SK-N-SH treated with all-trans-retinoic acid at 6 μM for 48 hours (cell line): Measurements from ENCODE around the gene APC2.

ENCODE experiments used
- ATAC-seq: fragments of 200-7000 bp; cut with Tn5 transposase; 3 replicates; pipeline ENCODE4 v1.9.1; 2020; ENCODE audit warnings: mild to moderate bottlenecking, moderate library complexity
- ARNTL ChIP-seq: fragments of 450-650 bp; formaldehyde crosslinking; IDR thresholded peaks from 2 replicates; pipeline ENCODE4 v1.5.0; 2020; ENCODE audit warnings: low read depth, mild to moderate bottlenecking, moderate library complexity, borderline replicate concordance
- CREB5 ChIP-seq: fragments of 250-450 bp; sonication (Bioruptor Pico); IDR thresholded peaks from 2 replicates; pipeline ENCODE4 v1.5.1; 2020; ENCODE audit warnings: low read depth, mild to moderate bottlenecking, moderate library complexity
- ESRRG ChIP-seq: fragments of 250-450 bp; sonication (Bioruptor Pico); IDR thresholded peaks from 2 replicates; pipeline ENCODE4 v1.6.1; 2021; ENCODE audit warnings: mild to moderate bottlenecking
- GLIS3 ChIP-seq: fragments of 250-450 bp; sonication (Bioruptor Pico); IDR thresholded peaks from 2 replicates; pipeline ENCODE4 v1.5.0; 2020; ENCODE audit warnings: mild to moderate bottlenecking, moderate library complexity
- ISL1 ChIP-seq: fragments of 250-450 bp; sonication (Bioruptor Pico); IDR thresholded peaks from 2 replicates; pipeline ENCODE4 v2.1.2; 2022; ENCODE audit warnings: mild to moderate bottlenecking, moderate library complexity
- OSR1 ChIP-seq: fragments of 250-450 bp; sonication (Bioruptor Pico); IDR thresholded peaks from 2 replicates; pipeline ENCODE4 v1.8.0; 2022; ENCODE audit warnings: moderate library complexity, mild to moderate bottlenecking, inconsistent platforms
- POU6F1 ChIP-seq: fragments of 250-450 bp; sonication (Bioruptor Pico); IDR thresholded peaks from 2 replicates; pipeline ENCODE4 v1.8.0; 2021; ENCODE audit warnings: low read depth, mild to moderate bottlenecking, moderate library complexity, borderline replicate concordance
- PPARA ChIP-seq: fragments of 250-450 bp; sonication (Bioruptor Pico); IDR thresholded peaks from 2 replicates; pipeline ENCODE4 v1.5.0; 2020; ENCODE audit warnings: mild to moderate bottlenecking, borderline replicate concordance
- RARB ChIP-seq: fragments of 250-450 bp; sonication (Bioruptor Pico); IDR thresholded peaks from 2 replicates; pipeline ENCODE4 v1.8.0; 2021; ENCODE audit warnings: mild to moderate bottlenecking, moderate library complexity
- TCF4 ChIP-seq: fragments of 250-450 bp; sonication (Bioruptor Pico); IDR thresholded peaks from 2 replicates; pipeline ENCODE4 v1.8.0; 2021; ENCODE audit warnings: mild to moderate bottlenecking, moderate library complexity, borderline replicate concordance
- TOX ChIP-seq: fragments of 250-450 bp; sonication (Bioruptor Pico); IDR thresholded peaks from 2 replicates; pipeline ENCODE4 v1.8.0; 2021; ENCODE audit warnings: mild to moderate bottlenecking, moderate library complexity, borderline replicate concordance
- ZC3H10 ChIP-seq: fragments of 250-450 bp; sonication (Bioruptor Pico); IDR thresholded peaks from 2 replicates; pipeline ENCODE4 v1.5.1; 2021; ENCODE audit warnings: mild to moderate bottlenecking, moderate library complexity
- ZFP30 ChIP-seq: fragments of 450-650 bp; formaldehyde crosslinking; IDR thresholded peaks from 2 replicates; pipeline ENCODE4 v1.5.0; 2022; ENCODE audit warnings: mild to moderate bottlenecking, moderate library complexity
- ZNF565 ChIP-seq: fragments of 450-650 bp; formaldehyde crosslinking; conservative IDR thresholded peaks from 2 replicates; pipeline ENCODE4 v1.5.0; 2020; ENCODE audit warnings: low read depth, mild to moderate bottlenecking, moderate library complexity
- ZNF70 ChIP-seq: fragments of 450-650 bp; formaldehyde crosslinking; IDR thresholded peaks from 2 replicates; pipeline ENCODE4 v1.5.0; 2020; ENCODE audit warnings: mild to moderate bottlenecking, moderate library complexity
- ZNF8 ChIP-seq: fragments of 450-650 bp; formaldehyde crosslinking; IDR thresholded peaks from 2 replicates; pipeline ENCODE4 v1.5.0; 2020; ENCODE audit warnings: mild to moderate bottlenecking, moderate library complexity
- TF ChIP-seq, protein P1 (sequence below): fragments of 250-450 bp; sonication (Bioruptor Pico); IDR thresholded peaks from 2 replicates; pipeline ENCODE4 v1.8.0; 2020; ENCODE audit warnings: mild to moderate bottlenecking, moderate library complexity, borderline replicate concordance
- TF ChIP-seq, protein P2 (sequence below): fragments of 250-450 bp; sonication (Bioruptor Pico); IDR thresholded peaks from 2 replicates; pipeline ENCODE4 v1.5.1; 2021; ENCODE audit warnings: mild to moderate bottlenecking, moderate library complexity
- TF ChIP-seq, protein P3 (sequence below): fragments of 250-450 bp; sonication (Bioruptor Pico); IDR thresholded peaks from 2 replicates; pipeline ENCODE4 v1.5.0; 2020; ENCODE audit warnings: mild to moderate bottlenecking, moderate library complexity

Gene APC2

DNA sequence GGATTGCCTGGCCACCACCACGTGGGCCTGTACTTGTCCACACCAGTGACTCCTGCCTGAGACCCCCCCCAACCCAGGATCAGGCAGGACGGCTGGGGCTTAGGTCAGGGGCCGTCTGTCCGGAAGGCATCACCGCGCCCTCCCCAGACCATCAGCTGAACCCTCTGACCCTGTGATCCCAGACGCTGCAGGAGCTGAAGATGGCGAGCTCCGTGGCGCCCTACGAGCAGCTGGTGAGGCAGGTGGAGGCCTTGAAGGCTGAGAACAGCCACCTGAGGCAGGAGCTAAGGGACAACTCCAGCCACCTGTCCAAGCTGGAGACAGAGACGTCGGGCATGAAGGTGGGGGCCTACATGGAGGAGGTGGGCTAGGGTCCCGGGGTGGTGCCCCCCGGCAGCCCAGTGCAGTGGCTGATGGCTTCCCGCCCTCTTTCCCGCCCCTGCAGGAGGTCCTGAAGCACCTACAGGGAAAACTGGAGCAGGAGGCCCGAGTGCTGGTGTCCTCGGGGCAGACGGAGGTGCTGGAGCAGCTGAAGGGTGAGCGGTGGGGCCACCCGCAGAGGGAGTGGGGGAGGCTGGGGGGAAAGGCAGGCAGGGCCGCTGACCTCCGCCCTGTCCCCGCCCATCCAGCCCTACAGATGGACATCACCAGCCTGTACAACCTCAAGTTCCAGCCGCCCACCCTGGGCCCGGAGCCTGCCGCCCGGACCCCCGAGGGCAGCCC is 3.0 kb downstream of the APC2 start:
- no peak for ATAC-seq
- TF ChIP-seq TOX: no peak
- no peak for TF ChIP-seq ARNTL (CRISPR knock-in tag)
- TF ChIP-seq ESRRG: no peak
- TF ChIP-seq PPARA (CRISPR knock-in tag): no peak
- TF ChIP-seq, protein P1, sequence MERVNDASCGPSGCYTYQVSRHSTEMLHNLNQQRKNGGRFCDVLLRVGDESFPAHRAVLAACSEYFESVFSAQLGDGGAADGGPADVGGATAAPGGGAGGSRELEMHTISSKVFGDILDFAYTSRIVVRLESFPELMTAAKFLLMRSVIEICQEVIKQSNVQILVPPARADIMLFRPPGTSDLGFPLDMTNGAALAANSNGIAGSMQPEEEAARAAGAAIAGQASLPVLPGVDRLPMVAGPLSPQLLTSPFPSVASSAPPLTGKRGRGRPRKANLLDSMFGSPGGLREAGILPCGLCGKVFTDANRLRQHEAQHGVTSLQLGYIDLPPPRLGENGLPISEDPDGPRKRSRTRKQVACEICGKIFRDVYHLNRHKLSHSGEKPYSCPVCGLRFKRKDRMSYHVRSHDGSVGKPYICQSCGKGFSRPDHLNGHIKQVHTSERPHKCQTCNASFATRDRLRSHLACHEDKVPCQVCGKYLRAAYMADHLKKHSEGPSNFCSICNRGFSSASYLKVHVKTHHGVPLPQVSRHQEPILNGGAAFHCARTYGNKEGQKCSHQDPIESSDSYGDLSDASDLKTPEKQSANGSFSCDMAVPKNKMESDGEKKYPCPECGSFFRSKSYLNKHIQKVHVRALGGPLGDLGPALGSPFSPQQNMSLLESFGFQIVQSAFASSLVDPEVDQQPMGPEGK (CRISPR knock-in tag): no peak
- TF ChIP-seq, protein P2, sequence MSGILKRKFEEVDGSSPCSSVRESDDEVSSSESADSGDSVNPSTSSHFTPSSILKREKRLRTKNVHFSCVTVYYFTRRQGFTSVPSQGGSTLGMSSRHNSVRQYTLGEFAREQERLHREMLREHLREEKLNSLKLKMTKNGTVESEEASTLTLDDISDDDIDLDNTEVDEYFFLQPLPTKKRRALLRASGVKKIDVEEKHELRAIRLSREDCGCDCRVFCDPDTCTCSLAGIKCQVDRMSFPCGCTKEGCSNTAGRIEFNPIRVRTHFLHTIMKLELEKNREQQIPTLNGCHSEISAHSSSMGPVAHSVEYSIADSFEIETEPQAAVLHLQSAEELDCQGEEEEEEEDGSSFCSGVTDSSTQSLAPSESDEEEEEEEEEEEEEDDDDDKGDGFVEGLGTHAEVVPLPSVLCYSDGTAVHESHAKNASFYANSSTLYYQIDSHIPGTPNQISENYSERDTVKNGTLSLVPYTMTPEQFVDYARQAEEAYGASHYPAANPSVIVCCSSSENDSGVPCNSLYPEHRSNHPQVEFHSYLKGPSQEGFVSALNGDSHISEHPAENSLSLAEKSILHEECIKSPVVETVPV (CRISPR knock-in tag): no peak
- no peak for TF ChIP-seq ZC3H10
- TF ChIP-seq ZNF8: no peak
- TF ChIP-seq POU6F1 (CRISPR knock-in tag): no peak
- TF ChIP-seq TCF4 (CRISPR knock-in tag): no peak
- TF ChIP-seq, protein P3, sequence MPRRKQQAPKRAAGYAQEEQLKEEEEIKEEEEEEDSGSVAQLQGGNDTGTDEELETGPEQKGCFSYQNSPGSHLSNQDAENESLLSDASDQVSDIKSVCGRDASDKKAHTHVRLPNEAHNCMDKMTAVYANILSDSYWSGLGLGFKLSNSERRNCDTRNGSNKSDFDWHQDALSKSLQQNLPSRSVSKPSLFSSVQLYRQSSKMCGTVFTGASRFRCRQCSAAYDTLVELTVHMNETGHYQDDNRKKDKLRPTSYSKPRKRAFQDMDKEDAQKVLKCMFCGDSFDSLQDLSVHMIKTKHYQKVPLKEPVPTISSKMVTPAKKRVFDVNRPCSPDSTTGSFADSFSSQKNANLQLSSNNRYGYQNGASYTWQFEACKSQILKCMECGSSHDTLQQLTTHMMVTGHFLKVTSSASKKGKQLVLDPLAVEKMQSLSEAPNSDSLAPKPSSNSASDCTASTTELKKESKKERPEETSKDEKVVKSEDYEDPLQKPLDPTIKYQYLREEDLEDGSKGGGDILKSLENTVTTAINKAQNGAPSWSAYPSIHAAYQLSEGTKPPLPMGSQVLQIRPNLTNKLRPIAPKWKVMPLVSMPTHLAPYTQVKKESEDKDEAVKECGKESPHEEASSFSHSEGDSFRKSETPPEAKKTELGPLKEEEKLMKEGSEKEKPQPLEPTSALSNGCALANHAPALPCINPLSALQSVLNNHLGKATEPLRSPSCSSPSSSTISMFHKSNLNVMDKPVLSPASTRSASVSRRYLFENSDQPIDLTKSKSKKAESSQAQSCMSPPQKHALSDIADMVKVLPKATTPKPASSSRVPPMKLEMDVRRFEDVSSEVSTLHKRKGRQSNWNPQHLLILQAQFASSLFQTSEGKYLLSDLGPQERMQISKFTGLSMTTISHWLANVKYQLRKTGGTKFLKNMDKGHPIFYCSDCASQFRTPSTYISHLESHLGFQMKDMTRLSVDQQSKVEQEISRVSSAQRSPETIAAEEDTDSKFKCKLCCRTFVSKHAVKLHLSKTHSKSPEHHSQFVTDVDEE (CRISPR knock-in tag): no peak
- TF ChIP-seq ZNF70 (CRISPR knock-in tag): no peak
- TF ChIP-seq ZFP30: no peak
- TF ChIP-seq CREB5 (CRISPR knock-in tag): no peak
- TF ChIP-seq ZNF565 (CRISPR knock-in tag): no peak

DNA sequence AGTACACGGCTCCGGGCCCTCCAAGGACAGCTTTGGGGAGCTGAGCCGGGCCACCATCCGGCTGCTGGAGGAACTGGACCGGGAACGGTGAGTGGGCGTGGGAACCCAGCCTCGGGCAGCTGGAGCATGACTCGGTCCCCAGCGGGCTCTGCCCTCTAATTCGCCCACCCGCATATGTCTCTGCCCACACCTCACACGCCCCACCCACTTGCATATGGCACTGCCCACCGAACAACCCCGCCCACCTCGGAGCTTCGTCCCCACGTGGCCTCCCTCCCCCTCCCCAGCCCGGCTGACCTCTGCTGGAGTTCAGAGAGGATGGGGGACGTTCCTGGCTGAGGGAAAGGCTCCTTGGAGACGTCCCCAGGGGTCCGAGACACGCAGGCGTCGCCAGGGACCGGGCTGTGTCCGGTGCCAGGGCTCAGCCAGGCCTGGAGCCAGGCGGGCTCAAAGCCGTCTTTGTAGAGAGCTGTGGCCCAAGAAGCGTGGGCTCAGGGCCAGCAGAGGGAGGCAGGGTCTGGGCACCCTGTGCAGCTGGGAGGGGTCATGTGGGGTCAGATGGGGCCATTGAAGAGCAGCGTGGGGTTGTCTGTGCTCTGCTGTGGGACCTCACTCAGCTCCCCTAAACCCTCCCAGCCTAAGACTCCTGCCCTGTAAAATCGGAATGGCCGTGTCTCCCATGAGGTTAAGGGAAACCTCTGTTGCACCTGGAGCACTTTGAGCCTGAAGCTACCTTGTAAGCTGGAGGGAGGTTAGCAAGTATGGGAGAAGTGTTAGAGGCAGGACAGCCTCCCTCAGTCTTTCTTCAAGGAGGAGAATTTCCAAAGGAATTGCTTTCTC is 3.8 kb downstream of the APC2 start:
- ATAC-seq: peak; percentile 3; the same call in 1 of the 3 replicates
- TF ChIP-seq ESRRG (no peak), GLIS3 (CRISPR knock-in tag) (no peak), ZNF70 (CRISPR knock-in tag) (no peak), ISL1 (no peak), RARB (no peak)

- TF ChIP-seq OSR1 (CRISPR knock-in tag) (no peak), ZNF8 (no peak), RARB (no peak), TOX (no peak), ZC3H10 (no peak), ZNF70 (CRISPR knock-in tag) (no peak)
- TF ChIP-seq, protein P2 (CRISPR knock-in tag): no peak
- TF ChIP-seq, all 23 proteins: peak for 0
- ATAC-seq: no peak
These were observed 5.0 kb downstream of the APC2 start for GRCh38 chr19:1455002-1455335.
